ENCODE measurements around the gene PDE6B. TPM values are rescaled to one million over a fixed set of nuclear protein-coding genes. Genes with fewer than 3 reads are reported as not detected.
A peak's percentile ranks its signal among the peaks of the same experiment; 100 is the strongest.

The PDE6B gene
- total RNA-seq (34.5 and 43.1 TPM in 2 replicates), polyA plus RNA-seq (48.1 and 58.5 TPM in 2 replicates)

DNA sequence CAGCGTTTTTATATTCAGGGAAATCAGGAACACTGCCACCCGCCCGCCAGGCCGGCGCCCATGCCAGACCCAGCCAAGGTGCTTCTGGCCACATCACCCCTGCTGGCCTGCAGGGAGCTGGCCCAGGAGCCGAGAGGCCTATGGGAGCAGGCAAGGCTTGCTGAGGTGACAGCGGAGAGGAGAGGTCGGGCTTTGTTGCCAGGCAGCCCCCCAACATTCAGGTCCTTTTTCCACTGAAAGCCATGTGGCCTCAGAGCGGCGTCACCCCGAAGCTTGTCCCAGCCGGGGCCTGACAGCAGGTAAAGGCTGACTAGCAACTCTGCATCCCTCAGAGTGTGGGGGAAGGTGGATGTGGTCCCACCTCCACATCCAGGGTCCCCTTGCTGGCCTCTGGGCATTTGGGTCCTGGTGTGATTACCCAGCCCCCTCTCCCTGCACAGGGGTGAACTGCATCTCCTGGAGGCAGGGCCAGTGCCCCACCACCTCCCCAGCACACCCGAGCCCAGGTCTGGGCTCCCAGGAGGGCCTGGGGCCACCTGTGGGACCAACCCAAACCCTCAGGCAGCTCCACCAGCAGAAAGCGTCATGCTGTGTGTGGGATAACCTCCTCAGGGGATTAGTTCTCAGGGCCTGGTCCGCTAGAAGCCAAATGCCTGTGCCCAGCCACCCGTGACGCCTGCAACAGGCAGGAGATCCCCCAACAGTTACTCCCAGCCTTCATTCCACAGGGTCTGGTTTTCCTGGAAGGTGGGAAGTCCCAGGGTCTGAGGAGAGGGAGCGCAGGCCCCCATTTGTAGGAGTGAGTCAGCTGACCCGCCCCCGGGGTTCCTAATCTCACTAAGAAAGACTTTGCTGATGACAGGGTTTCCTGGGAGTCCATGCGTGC lies at the start of gene PDE6B:
Gene PDE6B, plus strand, starts transcription at position 869 of the 886 bp plus-strand sequence. CDS start 54 bp downstream, outside the sequence.
- DNase-seq (ENCODE audit: low read depth in 1 of 2, low spot score in 1 of 2): no peak
- Histone ChIP-seq H3K36me3 (no peaks in the 10 kb centered on the region), H3K9me3 (ENCODE audit: low read depth) (no peaks in the 10 kb centered on the region), H3K4me3 (no peak within 1 kb of the TSS), H3K27ac (no peak within 1 kb of the TSS), H3K4me1 (ENCODE audit: low read depth) (no peaks in the 10 kb centered on the region), H3K27me3 (peaks cover 8% of the 10 kb centered on the region)
- TF ChIP-seq, protein P1, sequence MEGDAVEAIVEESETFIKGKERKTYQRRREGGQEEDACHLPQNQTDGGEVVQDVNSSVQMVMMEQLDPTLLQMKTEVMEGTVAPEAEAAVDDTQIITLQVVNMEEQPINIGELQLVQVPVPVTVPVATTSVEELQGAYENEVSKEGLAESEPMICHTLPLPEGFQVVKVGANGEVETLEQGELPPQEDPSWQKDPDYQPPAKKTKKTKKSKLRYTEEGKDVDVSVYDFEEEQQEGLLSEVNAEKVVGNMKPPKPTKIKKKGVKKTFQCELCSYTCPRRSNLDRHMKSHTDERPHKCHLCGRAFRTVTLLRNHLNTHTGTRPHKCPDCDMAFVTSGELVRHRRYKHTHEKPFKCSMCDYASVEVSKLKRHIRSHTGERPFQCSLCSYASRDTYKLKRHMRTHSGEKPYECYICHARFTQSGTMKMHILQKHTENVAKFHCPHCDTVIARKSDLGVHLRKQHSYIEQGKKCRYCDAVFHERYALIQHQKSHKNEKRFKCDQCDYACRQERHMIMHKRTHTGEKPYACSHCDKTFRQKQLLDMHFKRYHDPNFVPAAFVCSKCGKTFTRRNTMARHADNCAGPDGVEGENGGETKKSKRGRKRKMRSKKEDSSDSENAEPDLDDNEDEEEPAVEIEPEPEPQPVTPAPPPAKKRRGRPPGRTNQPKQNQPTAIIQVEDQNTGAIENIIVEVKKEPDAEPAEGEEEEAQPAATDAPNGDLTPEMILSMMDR (IDR thresholded peaks at IDR 0.05; ENCODE audit: low read depth, low read length): no peak

DNA sequence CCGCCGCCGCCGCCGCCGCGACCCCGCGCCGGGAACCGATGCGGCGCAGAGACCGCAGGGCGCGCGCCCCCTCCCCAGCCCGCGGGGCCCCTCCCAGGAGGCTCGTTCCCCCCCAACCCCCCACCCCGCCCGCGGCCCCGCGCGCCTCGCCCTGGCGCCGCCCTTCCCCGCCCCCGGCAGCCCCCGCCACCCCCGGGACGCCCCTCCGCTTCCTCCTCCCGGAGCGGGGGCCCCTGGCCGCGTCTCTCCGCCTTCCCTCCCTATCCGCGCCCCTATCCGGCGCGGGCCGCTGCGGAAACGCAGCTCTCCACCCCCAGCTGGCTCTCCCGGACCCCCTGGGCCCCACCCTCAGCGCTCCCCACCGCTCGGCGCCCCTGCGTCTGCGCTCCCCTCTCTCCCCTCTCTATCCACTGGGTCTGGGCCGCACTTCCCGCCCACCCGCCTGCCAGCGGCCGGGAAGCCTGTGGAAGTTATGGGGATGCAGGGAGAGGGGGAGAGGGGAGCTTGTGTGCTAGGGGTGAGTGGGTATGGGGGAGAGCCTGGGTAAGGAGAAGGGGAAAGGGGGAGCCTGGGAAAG lies 49.0 kb upstream of the PDE6B start, which contains the start of gene TMEM271:
Gene TMEM271, minus strand, starts transcription at position 51 of the 577 bp plus-strand sequence. CDS start 233 bp downstream, outside the sequence.
- H3K27ac ChIP-seq: no peak within 1 kb of the TSS
- DNase-seq (ENCODE audit: low read depth in 1 of 2, low spot score in 1 of 2): no peak
- no peaks in the 10 kb centered on the region for H3K9me3 ChIP-seq (ENCODE audit: low read depth)
- H3K27me3 ChIP-seq: peaks cover 96% of the 10 kb centered on the region
- no peaks in the 10 kb centered on the region for H3K36me3 ChIP-seq
- TF ChIP-seq, protein P1 (IDR thresholded peaks at IDR 0.05; ENCODE audit: low read depth, low read length): no peak
- peaks cover 3% of the 10 kb centered on the region for H3K4me1 ChIP-seq (ENCODE audit: low read depth)
- H3K4me3 ChIP-seq: peak within 1 kb of the TSS; percentile 12

DNA sequence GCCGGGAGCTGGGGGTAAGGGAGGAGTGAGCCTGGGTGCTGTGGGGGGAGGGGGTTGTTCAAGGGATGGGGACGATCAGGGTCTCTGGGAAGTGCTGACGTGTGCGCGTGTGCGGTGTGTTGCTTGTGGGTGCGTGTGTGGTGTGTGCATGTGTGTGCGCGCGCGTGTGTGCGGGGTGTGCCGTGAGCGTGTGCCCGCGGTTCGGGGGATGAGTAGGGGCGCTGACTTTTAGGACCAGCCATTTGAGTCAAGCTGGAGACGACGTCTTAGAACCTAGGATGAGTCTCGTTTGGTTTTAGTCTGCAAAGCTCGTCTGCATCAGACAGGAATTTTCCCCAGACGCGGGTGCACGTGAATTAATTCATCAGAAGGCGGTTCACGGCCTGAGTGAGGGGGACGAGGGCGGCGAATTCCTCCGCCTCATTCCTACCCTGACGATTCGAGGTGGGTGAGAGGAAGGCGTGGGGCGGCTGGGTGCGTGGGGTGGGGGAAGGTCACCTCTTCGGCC lies 48.3 kb upstream of the PDE6B start:
- TF ChIP-seq, protein P1 (IDR thresholded peaks at IDR 0.05; ENCODE audit: low read depth, low read length): no peak
- Histone ChIP-seq H3K4me3 (no peak overlapping the region), H3K27me3 (peaks cover 96% of the 10 kb centered on the region), H3K36me3 (no peaks in the 10 kb centered on the region), H3K9me3 (ENCODE audit: low read depth) (no peaks in the 10 kb centered on the region), H3K27ac (no peak overlapping the region), H3K4me1 (ENCODE audit: low read depth) (peaks cover 3% of the 10 kb centered on the region)
- DNase-seq (ENCODE audit: low read depth in 1 of 2, low spot score in 1 of 2): no peak

DNA sequence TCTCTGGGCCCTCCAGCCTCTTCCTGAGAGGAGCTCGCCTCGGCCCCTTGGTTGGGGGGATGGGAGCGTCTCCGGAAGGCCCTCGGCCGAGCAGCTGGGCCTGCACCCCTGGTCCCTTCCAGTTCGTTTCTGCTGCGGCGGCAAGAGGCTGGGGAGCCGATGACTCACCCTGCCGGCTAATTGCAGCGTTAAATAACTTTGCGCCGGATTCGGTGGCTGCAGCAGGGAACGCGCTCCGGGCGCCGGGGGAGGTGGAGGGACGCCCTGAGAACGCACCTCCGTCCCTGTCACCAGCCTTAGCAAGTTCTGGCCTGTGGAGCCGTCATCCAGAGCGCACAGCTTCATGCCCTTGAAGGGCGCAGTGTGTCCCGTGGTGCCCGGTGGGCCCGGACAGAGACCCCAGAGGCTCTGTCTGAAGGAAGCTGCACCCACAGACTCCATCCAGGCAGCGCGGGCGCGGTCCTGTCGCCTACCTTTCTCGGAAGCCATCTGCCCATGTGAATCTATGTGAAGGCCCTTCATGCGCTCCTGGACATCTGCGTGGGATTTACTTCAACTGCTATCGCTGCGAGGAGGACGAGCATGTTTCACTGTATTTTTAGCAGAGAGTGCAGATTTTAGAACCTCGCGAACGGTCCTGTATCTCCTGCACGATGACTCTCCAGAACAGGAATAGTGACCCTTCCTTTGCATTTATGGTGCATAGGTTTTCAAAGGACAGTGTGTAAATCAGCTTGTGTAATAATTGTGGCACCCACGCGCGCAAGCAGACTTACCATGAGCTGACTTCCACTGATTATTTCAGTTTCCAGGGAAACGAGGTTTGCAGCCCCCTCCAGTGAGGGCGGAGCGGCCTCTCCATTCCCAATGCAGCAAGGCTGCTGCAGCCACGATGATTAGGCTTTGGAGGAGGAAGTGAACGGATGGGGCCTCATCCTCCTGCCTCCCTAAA lies 47.6 kb upstream of the PDE6B start:
- TF ChIP-seq, protein P1 (IDR thresholded peaks at IDR 0.05; ENCODE audit: low read depth, low read length): no peak
- DNase-seq (ENCODE audit: low read depth in 1 of 2, low spot score in 1 of 2): peak in 1 of 2 donors; percentile 42
- H3K36me3 ChIP-seq: no peaks in the 10 kb centered on the region
- H3K27me3 ChIP-seq: peaks cover 94% of the 10 kb centered on the region
- no peak overlapping the region for H3K4me3 ChIP-seq
- no peaks in the 10 kb centered on the region for H3K9me3 ChIP-seq (ENCODE audit: low read depth)
- peaks cover 3% of the 10 kb centered on the region for H3K4me1 ChIP-seq (ENCODE audit: low read depth)
- no peak overlapping the region for H3K27ac ChIP-seq
